Naive thymus-derived CD4-positive, alpha-beta T cell (primary cell): ENCODE data around the gene PIGN. TPM values are rescaled to one million over a fixed set of nuclear protein-coding genes. Genes with fewer than 3 reads are reported as not detected.

Experiments
- ATAC-seq: fragments of 150-1000 bp; cut with Tn5 transposase; 2 replicates; pipeline ENCODE4 v1.10.0; 2021; ENCODE audit warnings: mild to moderate bottlenecking, moderate library complexity
- CTCF ChIA-PET: fragments of 350-600 bp; sonication (Branson Sonifier 250); formaldehyde crosslinking; loops from one replicate; lab custom pipeline; 2021; ENCODE audit warnings: antibody characterized with exemption; lab: Charles Lee
- POLR2A ChIA-PET: fragments of 350-600 bp; sonication (Branson Sonifier 250); formaldehyde crosslinking; loops from one replicate; lab custom pipeline; 2021; ENCODE audit warnings: antibody characterized with exemption, inconsistent platforms; lab: Charles Lee
- DNase-seq, 9 donors: peaks; one replicate each; pipeline versions ENCODE4 v3.0.0 to v3.0.0-alpha.2; 2020 to 2022; ENCODE audit warnings: mixed read lengths in 1 of 9
- H3K27ac ChIP-seq: one replicate; pipeline ENCODE4 v1.7.0; 2013; ENCODE audit warnings: mild to moderate bottlenecking, low read depth, low read length, moderate library complexity
- H3K27me3 ChIP-seq, 2 donors: one replicate each; pipeline ENCODE4 v1.7.0; 2013; ENCODE audit warnings: low read length in 2 of 2, mild to moderate bottlenecking in 2 of 2, moderate library complexity in 2 of 2; ENCODE audit not compliant: control insufficient read depth in 2 of 2, insufficient read depth in 2 of 2
- H3K36me3 ChIP-seq, 3 experiments: 1 replicate in 2 of 3; 2 replicates in 1 of 3; pipeline ENCODE4 v1.7.0; 2013; ENCODE audit warnings: low read length in 3 of 3, mild to moderate bottlenecking in 3 of 3, moderate library complexity in 1 of 3; ENCODE audit not compliant: insufficient read depth in 3 of 3, control insufficient read depth in 2 of 3
- H3K4me1 ChIP-seq, 2 donors: one replicate each; pipeline ENCODE4 v1.7.0; 2013; ENCODE audit warnings: low read length in 2 of 2, mild to moderate bottlenecking in 2 of 2, moderate library complexity in 1 of 2; ENCODE audit not compliant: control insufficient read depth in 2 of 2, insufficient read depth in 2 of 2
- H3K4me3 ChIP-seq: 2 replicates; pipeline ENCODE4 v1.7.0; 2013; ENCODE audit warnings: mild to moderate bottlenecking, low read length
- H3K9me3 ChIP-seq, 3 experiments: 1 replicate in 2 of 3; 2 replicates in 1 of 3; pipeline ENCODE4 v1.7.0; 2013; ENCODE audit warnings: low read length in 3 of 3; ENCODE audit not compliant: control insufficient read depth in 2 of 3
- H3K27ac Mint-ChIP-seq, 9 donors: one replicate each; pipeline ENCODE4 v1.8.0; 2020 to 2022; ENCODE audit warnings: mixed read lengths in 9 of 9, mild to moderate bottlenecking in 8 of 9, moderate library complexity in 5 of 9, inconsistent platforms in 2 of 9
- H3K27me3 Mint-ChIP-seq, 5 donors: one replicate each; pipeline ENCODE4 v1.8.0; 2021 to 2022; ENCODE audit warnings: mixed read lengths in 5 of 5, mild to moderate bottlenecking in 1 of 5
- H3K36me3 Mint-ChIP-seq, 5 donors: one replicate each; pipeline ENCODE4 v1.8.0; 2020 to 2022; ENCODE audit warnings: mixed read lengths in 5 of 5, mild to moderate bottlenecking in 3 of 5, inconsistent platforms in 1 of 5
- H3K4me1 Mint-ChIP-seq, 7 donors: one replicate each; pipeline ENCODE4 v1.8.0; 2020 to 2022; ENCODE audit warnings: mixed read lengths in 7 of 7, mild to moderate bottlenecking in 3 of 7, inconsistent platforms in 1 of 7
- H3K4me3 Mint-ChIP-seq, 10 donors: one replicate each; pipeline ENCODE4 v1.8.0; 2020 to 2022; ENCODE audit warnings: mild to moderate bottlenecking in 10 of 10, mixed read lengths in 10 of 10, moderate library complexity in 6 of 10, inconsistent platforms in 2 of 10
- H3K9me3 Mint-ChIP-seq, 11 donors: one replicate each; pipeline ENCODE4 v1.8.0; 2020 to 2022; ENCODE audit warnings: mixed read lengths in 11 of 11, mild to moderate bottlenecking in 4 of 11, inconsistent platforms in 1 of 11, moderate library complexity in 1 of 11
- intact Hi-C, 2 donors: fragments of 100-400 bp; cut with micrococcal nuclease; formaldehyde crosslinking; loops; one replicate each; pipeline ENCODE4 v1.15.1; 2023
- polyA plus RNA-seq, 2 donors: library from polyadenylated mRNA; unstranded; fragments of 300-500 nt; fragmentation: Illumina TruSeq; gene quantifications; one replicate each; pipeline ENCODE4 v1.2.3, GENCODE V29; 2021
- total RNA-seq, 6 experiments: library from RNA in 5 of 6; stranded (reverse) in 5 of 6; gene quantifications; 1 replicate in 5 of 6; 2 replicates in 1 of 6; pipeline ENCODE4 v1.2.3 and lab custom pipeline; 2021 to 2026

PIGN gene
- total and polyA plus RNA-seq, 7 experiments from 2014 or later, result 15.5 to 29.8 (median 21.4) TPM

- Mint-ChIP-seq H3K4me3 (peak overlapping the region; percentile 96 to 100 (median 99)), H3K27me3 (no peaks in the 10 kb centered on the region), H3K36me3 (peaks cover 5 to 22% (median 13%) of the 10 kb centered on the region in 5 donors), H3K27ac (peak overlapping the region; percentile 91 to 98 (median 96)), H3K9me3 (peaks cover 0 to 2% (median 0%) of the 10 kb centered on the region in 11 donors), H3K4me1 (peaks cover 57 to 85% (median 75%) of the 10 kb centered on the region in 7 donors)
- no peaks in the 10 kb centered on the region for H3K9me3 ChIP-seq
- ChIA-PET POLR2A (interaction anchor here (0.5 to 3.4 kb wide), 13 partner anchors 7 to 336 kb away, joined by 3 to 16 read pairs (median 4); partner anchors contain the start of gene ZCCHC2), CTCF (interaction anchor here (9.0 kb wide), 1 partner anchor 61 kb away, joined by 92 read pairs; no protein-coding TSS in a partner anchor)
- no peak for ATAC-seq
- H3K27ac ChIP-seq, result peak overlapping the region; percentile 72
- peak overlapping the region; percentile 97 for H3K4me3 ChIP-seq
- intact Hi-C loops, result loop anchor here (1.0 to 10.0 kb wide), 23 partner anchors 11 to 1787 kb away; partner anchors contain the start of genes PHLPP1 (in 2 of the 2), SERPINB8 (in 2 of the 2), VPS4B (in 2 of the 2) and KDSR (in 1 of the 2)
- no peaks in the 10 kb centered on the region for H3K27me3 ChIP-seq
- H3K4me1 ChIP-seq, result peaks cover 21 to 22% of the 10 kb centered on the region in 2 donors
- H3K36me3 ChIP-seq, result peaks cover 0 to 13% (median 0%) of the 10 kb centered on the region in 3 experiments
- DNase-seq, result peak in 7 of 9 donors; percentile 6 to 34 (median 16)
These were observed 971 bp upstream of the PIGN start for GRCh38 chr18:62187543-62188510.

- H3K27ac Mint-ChIP-seq, result peak overlapping the region; percentile 91 to 98 (median 96)
- ChIA-PET CTCF (interaction anchor here (9.0 kb wide), 1 partner anchor 62 kb away, joined by 92 read pairs; no protein-coding TSS in a partner anchor), POLR2A (interaction anchor here (0.6 to 3.4 kb wide), 11 partner anchors 9 to 1784 kb away, joined by 3 to 16 read pairs (median 4); partner anchors contain the start of genes SERPINB8 and ZCCHC2)
- intact Hi-C loops, result loop anchor here (2.0 to 10.0 kb wide), 9 partner anchors 20 to 1788 kb away; partner anchors contain the start of genes RNF152 (in 1 of the 2), SERPINB8 (in 1 of the 2), TNFRSF11A (in 1 of the 2) and ZCCHC2 (in 1 of the 2)
- H3K9me3 Mint-ChIP-seq, result no peaks in the 10 kb centered on the region
- peaks cover 5 to 14% (median 10%) of the 10 kb centered on the region in 5 donors for H3K36me3 Mint-ChIP-seq
- Histone ChIP-seq H3K4me3 (peak overlapping the region; percentile 82), H3K27me3 (no peaks in the 10 kb centered on the region), H3K27ac (peak overlapping the region; percentile 74), H3K9me3 (no peaks in the 10 kb centered on the region), H3K4me1 (peaks cover 18 to 21% of the 10 kb centered on the region in 2 donors), H3K36me3 (peaks cover 0 to 13% (median 0%) of the 10 kb centered on the region in 3 experiments)
- peak overlapping the region; percentile 96 to 100 (median 99) for H3K4me3 Mint-ChIP-seq
- no peak for ATAC-seq
- peaks cover 43 to 71% (median 64%) of the 10 kb centered on the region in 7 donors for H3K4me1 Mint-ChIP-seq
- no peaks in the 10 kb centered on the region for H3K27me3 Mint-ChIP-seq
- no peak for DNase-seq
These were observed 420 bp downstream of the PIGN start for GRCh38 chr18:62186499-62186773.

- no peaks in the 10 kb centered on the region for H3K9me3 ChIP-seq
- H3K36me3 Mint-ChIP-seq, result peaks cover 0 to 7% (median 5%) of the 10 kb centered on the region in 5 donors
- no peak overlapping the region for H3K27ac ChIP-seq
- no peak overlapping the region for H3K4me3 ChIP-seq
- H3K4me1 ChIP-seq, result peaks cover 3 to 6% of the 10 kb centered on the region in 2 donors
- peak overlapping the region in 1 of 9 donors; percentile 2 for H3K27ac Mint-ChIP-seq
- ChIA-PET CTCF (interaction anchor here (0.6 to 9.0 kb wide), 7 partner anchors 9 to 602 kb away, joined by 3 to 92 read pairs (median 3); no protein-coding TSS in a partner anchor), POLR2A (no interaction called here)
- no peaks in the 10 kb centered on the region for H3K27me3 ChIP-seq
- no peaks in the 10 kb centered on the region for H3K27me3 Mint-ChIP-seq
- intact Hi-C loops, result loop anchor here (1.0 to 10.0 kb wide), 7 partner anchors 66 to 1791 kb away; partner anchors contain the start of gene SERPINB8 (in 1 of the 2)
- H3K36me3 ChIP-seq, result peaks cover 0 to 13% (median 0%) of the 10 kb centered on the region in 3 experiments
- peaks cover 21 to 51% (median 36%) of the 10 kb centered on the region in 7 donors for H3K4me1 Mint-ChIP-seq
- H3K9me3 Mint-ChIP-seq, result no peaks in the 10 kb centered on the region
- DNase-seq, result peak in 7 of 9 donors; percentile 14 to 66 (median 54)
- no peak for ATAC-seq
- peak overlapping the region in 1 of 10 donors; percentile 3 for H3K4me3 Mint-ChIP-seq
These were observed 3.2 kb downstream of the PIGN start for GRCh38 chr18:62183578-62184195.

GRCh38 chr18:62182220-62182619 lies 4.6 kb downstream of the PIGN start:
- Histone ChIP-seq H3K9me3 (no peaks in the 10 kb centered on the region), H3K4me3 (no peak overlapping the region), H3K36me3 (peaks cover 0 to 6% (median 0%) of the 10 kb centered on the region in 3 experiments), H3K27me3 (no peaks in the 10 kb centered on the region), H3K27ac (no peak overlapping the region), H3K4me1 (peaks cover 0 to 3% of the 10 kb centered on the region in 2 donors)
- intact Hi-C loops, result loop anchor here in 1 of 2 donors (10.0 kb wide), 3 partner anchors 663 to 1793 kb away; partner anchors contain the start of gene SERPINB8
- ChIA-PET POLR2A (interaction anchor here (0.6 kb wide), 1 partner anchor 1212 kb away, joined by 6 read pairs; no protein-coding TSS in a partner anchor), CTCF (interaction anchor here (9.0 kb wide), 1 partner anchor 66 kb away, joined by 92 read pairs; no protein-coding TSS in a partner anchor)
- Mint-ChIP-seq H3K27me3 (no peaks in the 10 kb centered on the region), H3K36me3 (peaks cover 0 to 15% (median 2%) of the 10 kb centered on the region in 5 donors), H3K4me1 (peaks cover 15 to 51% (median 38%) of the 10 kb centered on the region in 7 donors), H3K4me3 (no peak overlapping the region), H3K9me3 (no peaks in the 10 kb centered on the region), H3K27ac (no peak overlapping the region)
- ATAC-seq (no peak), DNase-seq (no peak)

GRCh38 chr18:62179213-62179612 lies 7.6 kb downstream of the PIGN start:
- POLR2A ChIA-PET, result interaction anchor here (0.6 kb wide), 1 partner anchor 121 kb away, joined by 3 read pairs; no protein-coding TSS in a partner anchor
- no peak overlapping the region for H3K27ac Mint-ChIP-seq
- intact Hi-C loops, result no loop called here

More at GRCh38 chr18:62179213-62179612, 7.6 kb downstream of the PIGN start:
- H3K27me3 ChIP-seq, result no peaks in the 10 kb centered on the region
- peaks cover 3 to 32% (median 26%) of the 10 kb centered on the region in 7 donors for H3K4me1 Mint-ChIP-seq
- H3K27me3 Mint-ChIP-seq, result no peaks in the 10 kb centered on the region
- H3K36me3 ChIP-seq, result no peaks in the 10 kb centered on the region
- no peak overlapping the region for H3K27ac ChIP-seq
- no peaks in the 10 kb centered on the region for H3K4me1 ChIP-seq
- CTCF ChIA-PET, result interaction anchor here (9.0 kb wide), 1 partner anchor 69 kb away, joined by 92 read pairs; no protein-coding TSS in a partner anchor
- H3K9me3 Mint-ChIP-seq, result peaks cover 0 to 2% (median 0%) of the 10 kb centered on the region in 11 donors
- ATAC-seq (no peak), DNase-seq (no peak)
- H3K36me3 Mint-ChIP-seq, result peaks cover 0 to 27% (median 2%) of the 10 kb centered on the region in 5 donors
- H3K9me3 ChIP-seq, result no peaks in the 10 kb centered on the region
- no peak overlapping the region for H3K4me3 ChIP-seq
- H3K4me3 Mint-ChIP-seq, result no peak overlapping the region
